ENCODE measurements around the gene VAC14. TPM values are rescaled to one million over a fixed set of nuclear protein-coding genes. Genes with fewer than 3 reads are reported as not detected.
"Not testable (repeated sequence)": the region's sequence is repeated elsewhere in the genome, so short reads cannot be mapped to it uniquely, and the experiment has no call there.

VAC14 gene
- total RNA-seq, 1 donor from 2014 or later = 38.1 TPM

- no peak overlapping the region for H3K27ac ChIP-seq
- TF ChIP-seq POLR2AphosphoS5 (IDR thresholded peaks at IDR 0.05; ENCODE audit: insufficient read depth in 1 of 2, low read depth in 1 of 2) = no peak
- no peak for TF ChIP-seq POLR2A (IDR thresholded peaks at IDR 0.05)
- TF ChIP-seq CTCF (IDR thresholded peaks at IDR 0.05) = no peak
- intact Hi-C loops (cut with DNase I) = loop anchor here (10.0 kb wide), 1 partner anchor 274 kb away; no protein-coding TSS in a partner anchor
- no peaks in the 10 kb centered on the region for H3K4me1 ChIP-seq
- no peaks in the 10 kb centered on the region for H3K9me3 ChIP-seq
- H3K36me3 ChIP-seq = no peaks in the 10 kb centered on the region
- H3K4me3 ChIP-seq = no peak overlapping the region
- DNase-seq (ENCODE audit: extremely low spot score in 2 of 2) = no peak
- no peaks in the 10 kb centered on the region for H3K27me3 ChIP-seq
These were observed 152.4 kb downstream of the VAC14 start for GRCh38 chr16:70648606-70649005.

GRCh38 chr16:70647441-70648359 lies 153.3 kb downstream of the VAC14 start:
- intact Hi-C loops (cut with DNase I) = loop anchor here (10.0 kb wide), 1 partner anchor 273 kb away; no protein-coding TSS in a partner anchor
- H3K27ac ChIP-seq = no peak overlapping the region

GRCh38 chr16:70646260-70647241 lies 154.4 kb downstream of the VAC14 start, which contains the start of gene IL34:
Gene IL34 (plus strand): TSS chr16:70646559. CDS start chr16:70646948, 389 bp downstream.
- H3K9me3 ChIP-seq = no peaks in the 10 kb centered on the region
- H3K4me3 ChIP-seq = no peak within 1 kb of the TSS
- H3K27me3 ChIP-seq = no peaks in the 10 kb centered on the region
- TF ChIP-seq POLR2AphosphoS5 (IDR thresholded peaks at IDR 0.05; ENCODE audit: insufficient read depth in 1 of 2, low read depth in 1 of 2) = no peak
- TF ChIP-seq CTCF (IDR thresholded peaks at IDR 0.05) = no peak
- no peak for TF ChIP-seq POLR2A (IDR thresholded peaks at IDR 0.05)
- intact Hi-C loops (cut with DNase I) = loop anchor here (10.0 kb wide), 1 partner anchor 272 kb away; no protein-coding TSS in a partner anchor
- H3K27ac ChIP-seq = no peak within 1 kb of the TSS
- H3K36me3 ChIP-seq = no peaks in the 10 kb centered on the region
- DNase-seq (ENCODE audit: extremely low spot score in 2 of 2) = no peak
- no peaks in the 10 kb centered on the region for H3K4me1 ChIP-seq

More at GRCh38 chr16:70647441-70648359, 153.3 kb downstream of the VAC14 start:
- Histone ChIP-seq H3K4me1 (no peaks in the 10 kb centered on the region), H3K36me3 (no peaks in the 10 kb centered on the region), H3K4me3 (no peak overlapping the region), H3K9me3 (no peaks in the 10 kb centered on the region), H3K27me3 (no peaks in the 10 kb centered on the region)
- no peak for TF ChIP-seq POLR2A (IDR thresholded peaks at IDR 0.05)
- no peak for TF ChIP-seq POLR2AphosphoS5 (IDR thresholded peaks at IDR 0.05; ENCODE audit: insufficient read depth in 1 of 2, low read depth in 1 of 2)
- no peak for TF ChIP-seq CTCF (IDR thresholded peaks at IDR 0.05)
- no peak for DNase-seq (ENCODE audit: extremely low spot score in 2 of 2)

- DNase-seq (ENCODE audit: extremely low spot score in 2 of 2) = no peak
- Histone ChIP-seq H3K4me1 (peaks cover 2% of the 10 kb centered on the region), H3K27ac (no peak overlapping the region), H3K9me3 (no peaks in the 10 kb centered on the region), H3K27me3 (no peaks in the 10 kb centered on the region), H3K36me3 (no peaks in the 10 kb centered on the region), H3K4me3 (no peak overlapping the region)
- TF ChIP-seq CTCF (IDR thresholded peaks at IDR 0.05) (no peak), POLR2A (IDR thresholded peaks at IDR 0.05) (no peak), POLR2AphosphoS5 (IDR thresholded peaks at IDR 0.05; ENCODE audit: insufficient read depth in 1 of 2, low read depth in 1 of 2) (no peak)
- intact Hi-C loops (cut with DNase I) = loop anchor here (10.0 kb wide), 1 partner anchor 270 kb away; no protein-coding TSS in a partner anchor
These were observed 156.0 kb downstream of the VAC14 start for GRCh38 chr16:70644763-70645597.

GRCh38 chr16:70643264-70643663 lies 157.7 kb downstream of the VAC14 start:
- H3K36me3 ChIP-seq; DNase-seq (ENCODE audit: extremely low spot score in 2 of 2): not testable (repeated sequence)
- intact Hi-C loops (cut with DNase I) = loop anchor here (10.0 kb wide), 1 partner anchor 268 kb away; no protein-coding TSS in a partner anchor

More at GRCh38 chr16:70643264-70643663, 157.7 kb downstream of the VAC14 start:
- not testable (repeated sequence) for H3K9me3 ChIP-seq, H3K4me3 ChIP-seq, H3K27ac ChIP-seq, H3K27me3 ChIP-seq
- H3K4me1 ChIP-seq = peaks cover 17% of the 10 kb centered on the region

All from vagina (tissue), 2 donors.